ENCODE results near the gene LRRC7. TPM values are rescaled to one million over a fixed set of nuclear protein-coding genes. Genes with fewer than 3 reads are reported as not detected.
A peak's percentile ranks its signal among the peaks of the same experiment; 100 is the strongest.

LRRC7 gene
- total RNA-seq, 2 donors from 2014 or later = 2.8 to 3.0 TPM

GRCh38 chr1:69728206-69728605 is 160.5 kb downstream of the LRRC7 start:
- Histone ChIP-seq H3K4me1 (replicated peaks) (no peaks in the 10 kb centered on the region), H3K4me3 (no peak overlapping the region), H3K36me3 (no peaks in the 10 kb centered on the region), H3K9me3 (no peaks in the 10 kb centered on the region), H3K27ac (no peak overlapping the region), H3K27me3 (replicated peaks; ENCODE audit: insufficient read depth) (no peaks in the 10 kb centered on the region)
- WGBS = 26% methylated on average over 1 of the region's 1 CpG
- intact Hi-C loops (cut with DNase I) = no loop called here
- DNase-seq (ENCODE audit: low spot score) = no peak
- TF ChIP-seq POLR2AphosphoS5 (IDR thresholded peaks at IDR 0.05) (no peak), POLR2A (IDR thresholded peaks at IDR 0.05) (no peak)
- TF ChIP-seq, protein P1, sequence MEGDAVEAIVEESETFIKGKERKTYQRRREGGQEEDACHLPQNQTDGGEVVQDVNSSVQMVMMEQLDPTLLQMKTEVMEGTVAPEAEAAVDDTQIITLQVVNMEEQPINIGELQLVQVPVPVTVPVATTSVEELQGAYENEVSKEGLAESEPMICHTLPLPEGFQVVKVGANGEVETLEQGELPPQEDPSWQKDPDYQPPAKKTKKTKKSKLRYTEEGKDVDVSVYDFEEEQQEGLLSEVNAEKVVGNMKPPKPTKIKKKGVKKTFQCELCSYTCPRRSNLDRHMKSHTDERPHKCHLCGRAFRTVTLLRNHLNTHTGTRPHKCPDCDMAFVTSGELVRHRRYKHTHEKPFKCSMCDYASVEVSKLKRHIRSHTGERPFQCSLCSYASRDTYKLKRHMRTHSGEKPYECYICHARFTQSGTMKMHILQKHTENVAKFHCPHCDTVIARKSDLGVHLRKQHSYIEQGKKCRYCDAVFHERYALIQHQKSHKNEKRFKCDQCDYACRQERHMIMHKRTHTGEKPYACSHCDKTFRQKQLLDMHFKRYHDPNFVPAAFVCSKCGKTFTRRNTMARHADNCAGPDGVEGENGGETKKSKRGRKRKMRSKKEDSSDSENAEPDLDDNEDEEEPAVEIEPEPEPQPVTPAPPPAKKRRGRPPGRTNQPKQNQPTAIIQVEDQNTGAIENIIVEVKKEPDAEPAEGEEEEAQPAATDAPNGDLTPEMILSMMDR (IDR thresholded peaks at IDR 0.05) = no peak

DNA sequence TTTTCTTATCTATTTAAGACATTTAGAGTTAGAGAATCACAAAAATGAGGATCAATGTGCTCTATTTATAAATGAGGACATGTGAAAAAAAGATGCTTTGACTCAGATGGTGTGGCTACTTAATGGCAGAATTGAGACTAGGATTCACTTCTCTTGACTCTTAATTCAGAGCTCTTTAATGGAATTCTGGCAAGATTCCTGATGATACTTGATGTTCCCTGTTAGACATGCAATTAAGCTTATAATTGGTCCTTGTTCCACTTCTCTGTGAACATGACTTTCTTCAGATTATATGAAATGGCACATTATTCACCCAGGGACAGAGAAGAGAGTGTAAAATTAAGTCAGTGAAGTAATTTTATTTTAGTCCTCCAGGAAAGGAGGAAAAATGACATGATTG is 165.3 kb downstream of the LRRC7 start:
- no peak overlapping the region for H3K27ac ChIP-seq
- intact Hi-C loops (cut with DNase I) = no loop called here
- no peak for DNase-seq (ENCODE audit: low spot score)

DNA sequence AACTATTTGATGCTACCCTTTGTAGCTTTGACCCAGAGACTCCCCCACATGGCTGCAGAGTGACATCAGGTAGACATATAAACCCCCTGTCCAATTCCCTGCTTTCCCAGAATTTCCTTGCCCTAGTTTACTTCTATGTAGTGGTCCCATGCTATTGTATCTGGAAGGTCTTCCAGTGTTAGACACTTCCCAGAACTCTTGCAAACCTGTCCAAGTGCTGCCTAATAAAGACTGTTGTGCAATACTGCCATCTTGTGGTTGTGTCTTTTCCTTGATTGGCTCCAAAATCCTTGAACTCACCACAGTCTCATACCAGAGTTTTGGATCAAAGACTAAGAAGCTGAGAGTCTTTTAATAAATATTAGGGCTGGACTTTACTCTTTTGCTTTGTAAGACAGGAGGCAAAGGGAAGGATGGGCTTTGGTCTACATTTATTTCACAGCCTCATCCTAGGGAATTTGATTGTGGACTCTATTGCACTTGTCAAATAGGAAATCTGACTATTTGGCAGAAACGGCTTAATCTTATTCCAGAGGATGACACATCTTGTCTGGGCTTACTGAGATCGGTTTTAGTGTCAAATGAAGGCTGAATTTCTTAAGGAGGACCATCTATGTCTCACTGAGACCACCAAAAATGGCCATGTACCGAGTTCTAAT is 169.9 kb downstream of the LRRC7 start:
- DNase-seq (ENCODE audit: low spot score) = peak; percentile 15
- WGBS = 60% methylated on average over 3 of the region's 3 CpGs
- Histone ChIP-seq H3K4me1 (replicated peaks) (no peaks in the 10 kb centered on the region), H3K36me3 (no peaks in the 10 kb centered on the region), H3K9me3 (no peaks in the 10 kb centered on the region), H3K27me3 (replicated peaks; ENCODE audit: insufficient read depth) (no peaks in the 10 kb centered on the region), H3K4me3 (no peak overlapping the region), H3K27ac (no peak overlapping the region)
- TF ChIP-seq POLR2AphosphoS5 (IDR thresholded peaks at IDR 0.05) = no peak
- TF ChIP-seq, protein P1 (IDR thresholded peaks at IDR 0.05) = peak in 3 of 4 experiments; percentile 34 to 53 (median 49)
- intact Hi-C loops (cut with DNase I) = no loop called here

More for the DNA sequence above, 165.3 kb downstream of the LRRC7 start:
- no peaks in the 10 kb centered on the region for H3K27me3 ChIP-seq (replicated peaks; ENCODE audit: insufficient read depth)
- H3K4me3 ChIP-seq = no peak overlapping the region
- TF ChIP-seq POLR2A (IDR thresholded peaks at IDR 0.05) (no peak), POLR2AphosphoS5 (IDR thresholded peaks at IDR 0.05) (no peak)
- TF ChIP-seq, protein P1 (IDR thresholded peaks at IDR 0.05) = no peak
- no peaks in the 10 kb centered on the region for H3K4me1 ChIP-seq (replicated peaks)
- H3K36me3 ChIP-seq = no peaks in the 10 kb centered on the region
- H3K9me3 ChIP-seq = no peaks in the 10 kb centered on the region

DNA sequence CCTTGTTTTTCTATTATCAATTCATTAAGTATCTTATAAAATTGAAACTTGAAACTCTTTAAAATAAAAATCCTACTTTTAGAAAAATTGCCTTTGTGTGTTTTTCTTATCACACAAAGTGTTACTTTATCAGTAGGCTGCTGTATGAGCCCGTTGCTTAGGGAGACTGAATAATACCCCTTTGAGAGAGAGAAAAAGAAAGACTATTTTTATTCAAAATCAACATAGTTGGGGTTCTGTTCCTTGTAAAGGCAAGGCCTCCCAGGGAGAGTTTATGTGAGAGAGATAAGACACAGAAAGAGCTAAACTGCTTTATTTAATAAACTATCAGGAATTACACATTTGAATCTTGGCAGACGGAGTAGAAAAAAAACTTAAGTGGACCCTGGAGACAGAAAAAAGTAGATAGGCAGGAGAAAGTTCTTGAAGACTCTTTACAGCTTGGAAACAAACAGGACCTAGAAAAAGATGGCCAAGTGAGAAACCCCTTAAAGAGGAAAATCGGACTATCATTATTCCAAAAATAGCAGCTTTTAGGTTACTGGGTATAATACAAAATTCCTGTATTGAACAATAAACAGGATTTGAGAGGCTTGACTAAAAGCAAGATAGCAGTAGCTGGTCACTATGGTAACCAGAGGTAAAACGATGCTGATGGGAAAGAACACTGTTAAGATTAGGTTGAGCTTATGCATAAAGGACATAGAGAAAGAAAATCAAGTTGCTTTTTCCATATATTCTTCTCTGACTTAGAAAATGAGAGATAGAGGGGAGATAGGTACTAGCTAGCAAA is 170.9 kb downstream of the LRRC7 start:
- H3K27ac ChIP-seq = no peak overlapping the region
- TF ChIP-seq POLR2AphosphoS5 (IDR thresholded peaks at IDR 0.05) = no peak
- no peak for TF ChIP-seq POLR2A (IDR thresholded peaks at IDR 0.05)
- TF ChIP-seq, protein P1 (IDR thresholded peaks at IDR 0.05) = no peak
- DNase-seq (ENCODE audit: low spot score) = no peak
- H3K9me3 ChIP-seq = no peaks in the 10 kb centered on the region
- H3K36me3 ChIP-seq = no peaks in the 10 kb centered on the region
- no peak overlapping the region for H3K4me3 ChIP-seq
- intact Hi-C loops (cut with DNase I) = no loop called here
- no peaks in the 10 kb centered on the region for H3K27me3 ChIP-seq (replicated peaks; ENCODE audit: insufficient read depth)
- WGBS = 31% methylated on average over 4 of the region's 4 CpGs
- H3K4me1 ChIP-seq (replicated peaks) = no peaks in the 10 kb centered on the region

DNA sequence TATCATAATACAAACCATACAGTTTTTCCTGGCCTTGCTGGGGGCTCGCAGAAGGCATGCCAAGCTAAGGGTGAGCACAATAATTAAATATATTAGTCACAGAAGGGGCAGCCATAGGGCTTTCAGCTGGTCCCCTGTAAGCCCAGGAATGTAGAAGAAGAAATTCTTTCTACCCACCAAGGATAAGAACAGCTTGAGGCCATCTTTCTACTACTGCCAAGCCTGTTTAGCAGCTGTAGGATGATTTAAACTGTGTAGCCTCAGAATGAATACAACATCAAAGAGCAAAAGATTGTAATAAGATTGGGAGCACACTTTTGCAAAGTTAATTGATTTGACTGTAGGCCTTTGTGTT is 171.5 kb downstream of the LRRC7 start:
- H3K36me3 ChIP-seq = no peaks in the 10 kb centered on the region
- 52% methylated on average over 1 of the region's 1 CpG for WGBS
- H3K4me3 ChIP-seq = no peak overlapping the region
- H3K27ac ChIP-seq = no peak overlapping the region
- intact Hi-C loops (cut with DNase I) = no loop called here
- TF ChIP-seq POLR2A (IDR thresholded peaks at IDR 0.05) = no peak
- TF ChIP-seq POLR2AphosphoS5 (IDR thresholded peaks at IDR 0.05) = no peak
- TF ChIP-seq, protein P1 (IDR thresholded peaks at IDR 0.05) = no peak
- DNase-seq (ENCODE audit: low spot score) = no peak
- H3K4me1 ChIP-seq (replicated peaks) = no peaks in the 10 kb centered on the region
- H3K9me3 ChIP-seq = no peaks in the 10 kb centered on the region
- no peaks in the 10 kb centered on the region for H3K27me3 ChIP-seq (replicated peaks; ENCODE audit: insufficient read depth)

Data from prostate gland (tissue), 2 donors.